ENCODE results near the gene UBE3D.

DNA sequence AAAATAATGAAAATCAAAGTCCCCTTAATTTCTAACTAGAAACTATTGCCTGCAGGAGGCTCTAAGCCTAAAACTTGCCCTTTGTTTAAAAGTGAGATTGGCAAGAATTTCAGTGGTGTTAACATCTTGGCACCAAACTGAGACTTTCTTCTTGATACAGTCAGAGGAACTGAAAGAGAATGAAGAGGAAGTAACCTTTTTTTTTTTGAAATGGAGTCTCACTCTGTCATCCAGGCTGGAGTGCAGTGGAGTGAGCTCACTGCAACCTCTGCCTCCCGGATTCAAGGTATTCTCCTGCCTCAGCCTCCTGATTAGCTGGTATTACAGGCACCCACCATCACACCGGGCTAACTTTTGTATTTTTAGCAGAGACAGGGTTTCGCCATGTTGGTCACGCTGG is 5.4 kb upstream of the UBE3D start:
- no peak for TF ChIP-seq CTCF (IDR thresholded peaks at IDR 0.05; ENCODE audit: insufficient read depth, low read length, poor library complexity, severe bottlenecking)
- TF ChIP-seq EZH2phosphoT487 (conservative IDR thresholded peaks at IDR 0.05; ENCODE audit: low read length) = no peak
